HepG2 (cell line): ENCODE data around the gene AMDHD1. TPM values are rescaled to one million over a fixed set of nuclear protein-coding genes. Genes with fewer than 3 reads are reported as not detected.

ENCODE experiments used
- ARNT2 ChIP-seq: sonication (generic); formaldehyde crosslinking; IDR thresholded peaks from 2 replicates; pipeline ENCODE4 v1.8.0; 2022; ENCODE audit warnings: mild to moderate bottlenecking, low read depth, missing genetic modification reagents, moderate library complexity
- GATAD1 ChIP-seq: IDR thresholded peaks from 2 replicates; pipeline ENCODE4 v1.6.1; 2016; ENCODE audit warnings: missing genetic modification reagents, missing compliant biosample characterization
- GTF2F1 ChIP-seq: fragments of 150-350 bp; IDR thresholded peaks from 2 replicates; pipeline ENCODE4 v1.6.1; 2014; ENCODE audit warnings: low read length
- HNRNPH1 ChIP-seq: fragments of 200-400 bp; formaldehyde crosslinking; optimal IDR thresholded peaks from 2 replicates; pipeline ENCODE3; 2017; ENCODE audit warnings: mild to moderate bottlenecking, low read depth, low read length
- HNRNPL ChIP-seq: fragments of 200-400 bp; formaldehyde crosslinking; IDR thresholded peaks from 2 replicates; pipeline ENCODE4 v1.6.1; 2017; ENCODE audit warnings: mild to moderate bottlenecking, low read depth, low read length
- MAFF ChIP-seq: IDR thresholded peaks from 2 replicates; pipeline ENCODE4 v1.6.1; 2011; ENCODE audit warnings: low read depth, low read length, improper control_type of control experiment
- RAD21 ChIP-seq: fragments of 450-650 bp; formaldehyde crosslinking; IDR thresholded peaks from 2 replicates; pipeline ENCODE4 v1.5.0; 2020; ENCODE audit warnings: mild to moderate bottlenecking
- SOX5 ChIP-seq: IDR thresholded peaks from 2 replicates; pipeline ENCODE4 v1.6.1; 2016; ENCODE audit warnings: borderline replicate concordance
- STAG1 ChIP-seq: sonication (generic); formaldehyde crosslinking; IDR thresholded peaks from 2 replicates; pipeline ENCODE4 v1.4.0; 2020; ENCODE audit warnings: missing genetic modification reagents
- SYNCRIP ChIP-seq: fragments of 200-400 bp; formaldehyde crosslinking; IDR thresholded peaks from 2 replicates; pipeline ENCODE4 v1.6.1; 2018; ENCODE audit warnings: mild to moderate bottlenecking, low read depth, low read length; ENCODE audit not compliant: insufficient read depth
- TFAP4 ChIP-seq: sonication (generic); IDR thresholded peaks from 2 replicates; pipeline ENCODE4 v1.6.1; 2016; ENCODE audit warnings: low read depth, borderline replicate concordance
- ZNF142 ChIP-seq: sonication (generic); formaldehyde crosslinking; IDR thresholded peaks from 2 replicates; pipeline ENCODE4 v1.4.0; 2020; ENCODE audit warnings: missing genetic modification reagents
- ZNF143 ChIP-seq: sonication (generic); formaldehyde crosslinking; IDR thresholded peaks from 2 replicates; pipeline ENCODE4 v1.4.0; 2020; ENCODE audit warnings: missing genetic modification reagents
- ZNF580 ChIP-seq: IDR thresholded peaks from 2 replicates; pipeline ENCODE4 v1.6.1; 2016; ENCODE audit warnings: low read depth, borderline replicate concordance
- ZNF589 ChIP-seq: sonication (generic); formaldehyde crosslinking; conservative IDR thresholded peaks from 2 replicates; pipeline ENCODE4 v1.8.0; 2022; ENCODE audit warnings: mild to moderate bottlenecking, moderate library complexity, missing genetic modification reagents
- ZNF720 ChIP-seq: sonication (generic); formaldehyde crosslinking; IDR thresholded peaks from 2 replicates; pipeline ENCODE4 v1.4.0; 2020; ENCODE audit warnings: missing genetic modification reagents
- ZNF782 ChIP-seq: sonication (generic); formaldehyde crosslinking; IDR thresholded peaks from 2 replicates; pipeline ENCODE4 v1.4.0; 2020; ENCODE audit warnings: missing genetic modification reagents, mild to moderate bottlenecking, borderline replicate concordance
- ZNF878 ChIP-seq: sonication (generic); formaldehyde crosslinking; IDR thresholded peaks from 2 replicates; pipeline ENCODE4 v1.8.1; 2023; ENCODE audit warnings: mild to moderate bottlenecking, missing genetic modification reagents, moderate library complexity
- polyA plus RNA-seq, 8 experiments: library from polyadenylated mRNA; depleted of rRNA in 3 of 8; stranded (reverse) in 7 of 8; unstranded in 1 of 8; fragments of >200 nt; fragmentation: Illumina TruSeq in 4 of 8; extraction: Trizol in 4 of 8; gene quantifications; 2 replicates each; pipeline versions ENCODE4 v1.2.1 to v1.2.3, GENCODE V29; 2011 to 2016; ENCODE audit warnings: low read depth in 4 of 8, missing spikeins in 1 of 8, mixed read lengths in 1 of 8; ENCODE audit not compliant: insufficient read depth in 1 of 8
- total RNA-seq, 5 experiments: library from RNA; depleted of rRNA; stranded (reverse); fragments of >200 nt; fragmentation: Illumina TruSeq; extraction: Trizol; gene quantifications; 2 replicates each; pipeline ENCODE4 v1.2.3, GENCODE V29; 2016; ENCODE audit warnings: low read depth in 1 of 5
- TF ChIP-seq, protein P1 (sequence below): sonication (generic); formaldehyde crosslinking; IDR thresholded peaks from 2 replicates; pipeline ENCODE4 v1.5.1; 2020; ENCODE audit warnings: missing genetic modification reagents, mild to moderate bottlenecking, borderline replicate concordance
- TF ChIP-seq, protein P2 (sequence below): sonication (generic); formaldehyde crosslinking; IDR thresholded peaks from 2 replicates; pipeline ENCODE4 v1.5.0; 2020; ENCODE audit warnings: mild to moderate bottlenecking, missing genetic modification reagents

AMDHD1 gene
- total and polyA plus RNA-seq, 2 of the 13 experiments (the other 11 are each of a cell fraction or from before 2014, with no cell fraction given) = 6.5 to 29.6 TPM

GRCh38 chr12:95918194-95918993 is 24.7 kb upstream of the AMDHD1 start (continued):
- TF ChIP-seq TFAP4 = peak; percentile 24; the same call in 1 of the 2 replicates
- TF ChIP-seq ZNF878 (CRISPR knock-in tag) = no peak
- TF ChIP-seq SYNCRIP = no peak
- TF ChIP-seq ZNF589 (CRISPR knock-in tag) = no peak
- TF ChIP-seq ZNF720 (CRISPR knock-in tag) = no peak
- no peak for TF ChIP-seq MAFF
- TF ChIP-seq HNRNPH1 = no peak
- TF ChIP-seq ZNF142 (CRISPR knock-in tag) = no peak
- TF ChIP-seq, protein P1, sequence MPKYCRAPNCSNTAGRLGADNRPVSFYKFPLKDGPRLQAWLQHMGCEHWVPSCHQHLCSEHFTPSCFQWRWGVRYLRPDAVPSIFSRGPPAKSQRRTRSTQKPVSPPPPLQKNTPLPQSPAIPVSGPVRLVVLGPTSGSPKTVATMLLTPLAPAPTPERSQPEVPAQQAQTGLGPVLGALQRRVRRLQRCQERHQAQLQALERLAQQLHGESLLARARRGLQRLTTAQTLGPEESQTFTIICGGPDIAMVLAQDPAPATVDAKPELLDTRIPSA = no peak
- TF ChIP-seq RAD21 (CRISPR knock-in tag) = peak; percentile 88
- TF ChIP-seq ZNF580 (CRISPR knock-in tag) = no peak
- no peak for TF ChIP-seq GTF2F1
- TF ChIP-seq GATAD1 (CRISPR knock-in tag) = peak; percentile 32; the same call in 1 of the 2 replicates
- 0 out of 2 replicates have a peak, but pooled peaks have one; percentile 8 for TF ChIP-seq SOX5
- TF ChIP-seq ARNT2 = no peak
- no peak for TF ChIP-seq ZNF782 (CRISPR knock-in tag)
- TF ChIP-seq HNRNPL = no peak
- peak; percentile 96 for TF ChIP-seq STAG1 (CRISPR knock-in tag)
- TF ChIP-seq, protein P2, sequence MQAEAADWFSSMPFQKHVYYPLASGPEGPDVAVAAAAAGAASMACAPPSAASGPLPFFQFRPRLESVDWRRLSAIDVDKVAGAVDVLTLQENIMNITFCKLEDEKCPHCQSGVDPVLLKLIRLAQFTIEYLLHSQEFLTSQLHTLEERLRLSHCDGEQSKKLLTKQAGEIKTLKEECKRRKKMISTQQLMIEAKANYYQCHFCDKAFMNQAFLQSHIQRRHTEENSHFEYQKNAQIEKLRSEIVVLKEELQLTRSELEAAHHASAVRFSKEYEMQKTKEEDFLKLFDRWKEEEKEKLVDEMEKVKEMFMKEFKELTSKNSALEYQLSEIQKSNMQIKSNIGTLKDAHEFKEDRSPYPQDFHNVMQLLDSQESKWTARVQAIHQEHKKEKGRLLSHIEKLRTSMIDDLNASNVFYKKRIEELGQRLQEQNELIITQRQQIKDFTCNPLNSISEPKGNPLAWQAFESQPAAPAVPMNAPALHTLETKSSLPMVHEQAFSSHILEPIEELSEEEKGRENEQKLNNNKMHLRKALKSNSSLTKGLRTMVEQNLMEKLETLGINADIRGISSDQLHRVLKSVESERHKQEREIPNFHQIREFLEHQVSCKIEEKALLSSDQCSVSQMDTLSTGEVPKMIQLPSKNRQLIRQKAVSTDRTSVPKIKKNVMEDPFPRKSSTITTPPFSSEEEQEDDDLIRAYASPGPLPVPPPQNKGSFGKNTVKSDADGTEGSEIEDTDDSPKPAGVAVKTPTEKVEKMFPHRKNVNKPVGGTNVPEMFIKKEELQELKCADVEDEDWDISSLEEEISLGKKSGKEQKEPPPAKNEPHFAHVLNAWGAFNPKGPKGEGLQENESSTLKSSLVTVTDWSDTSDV (CRISPR knock-in tag) = no peak
- no peak for TF ChIP-seq ZNF143 (CRISPR knock-in tag)
